RWPE1 (cell line): Measurements from ENCODE around the gene SRSF11.

ENCODE experiments used
- CTCF ChIA-PET: fragments of 350-600 bp; sonication (Branson Sonifier 250); formaldehyde crosslinking; extraction: SDS; loops from one replicate; lab custom pipeline; 2021; lab: Yijun Ruan, JAX
- POLR2A ChIA-PET: fragments of 400-600 bp; formaldehyde crosslinking; extraction: SDS; loops from one replicate; lab custom pipeline; 2020; ENCODE audit warnings: antibody characterized with exemption; ENCODE audit not compliant: low non-redundant PET; lab: Yijun Ruan, JAX
- DNase-seq: peaks from one replicate; pipeline ENCODE4 v3.0.0; 2012; ENCODE audit warnings: low spot score
- H3K27ac ChIP-seq: fragments of 450-650 bp; 2 replicates; pipeline ENCODE4 v1.5.1; 2017
- CTCF ChIP-seq: fragments of 450-650 bp; conservative IDR thresholded peaks from 2 replicates; pipeline ENCODE4 v1.5.1; 2017; ENCODE audit warnings: low read depth, mild to moderate bottlenecking

Gene SRSF11

GRCh38 chr1:70195342-70195741 is 25.8 kb upstream of the SRSF11 start:
- H3K27ac ChIP-seq: no peak overlapping the region
- TF ChIP-seq CTCF: no peak
- no peak for DNase-seq
- ChIA-PET CTCF (no interaction called here), POLR2A (no interaction called here)

GRCh38 chr1:70196333-70196732 is 24.8 kb upstream of the SRSF11 start:
- ChIA-PET CTCF (interaction anchor here (0.6 kb wide), 1 partner anchor 10 kb away, joined by 6 read pairs; no protein-coding TSS in a partner anchor), POLR2A (no interaction called here)
- TF ChIP-seq CTCF: no peak
- H3K27ac ChIP-seq: no peak overlapping the region
- no peak for DNase-seq

- no peak for DNase-seq
- TF ChIP-seq CTCF: no peak
- POLR2A ChIA-PET: no interaction called here
- CTCF ChIA-PET: no interaction called here
- H3K27ac ChIP-seq: no peak overlapping the region
Measured at GRCh38 chr1:70200065-70200464, 21.1 kb upstream of the SRSF11 start.

- no peak overlapping the region for H3K27ac ChIP-seq
- no peak for TF ChIP-seq CTCF
- POLR2A ChIA-PET: no interaction called here
- DNase-seq: no peak
- CTCF ChIA-PET: no interaction called here
Measured at GRCh38 chr1:70202173-70202758, 18.9 kb upstream of the SRSF11 start.

- H3K27ac ChIP-seq: no peak overlapping the region
- CTCF ChIA-PET: no interaction called here
- no peak for DNase-seq
- POLR2A ChIA-PET: interaction anchor here (0.6 kb wide), 1 partner anchor 97 kb away, joined by 3 read pairs; no protein-coding TSS in a partner anchor
- TF ChIP-seq CTCF: no peak
Measured at GRCh38 chr1:70204139-70204538, 17.0 kb upstream of the SRSF11 start.

- no peak for DNase-seq
- TF ChIP-seq CTCF: no peak
- no peak overlapping the region for H3K27ac ChIP-seq
- ChIA-PET POLR2A (interaction anchor here (0.6 kb wide), 3 partner anchors 97 to 887 kb away, joined by 3 read pairs; no protein-coding TSS in a partner anchor), CTCF (no interaction called here)
Measured at GRCh38 chr1:70204600-70204999, 16.6 kb upstream of the SRSF11 start.
